T follicular helper cell (primary cell): ENCODE data around the gene RCOR1.
"Not testable (repeated sequence)": the region's sequence is repeated elsewhere in the genome, so short reads cannot be mapped to it uniquely, and the experiment has no call there.

ENCODE experiments used
- DNase-seq: peaks from one replicate; pipeline ENCODE4 v3.0.0-alpha.2; 2020; ENCODE audit warnings: low read depth

RCOR1 gene

DNA sequence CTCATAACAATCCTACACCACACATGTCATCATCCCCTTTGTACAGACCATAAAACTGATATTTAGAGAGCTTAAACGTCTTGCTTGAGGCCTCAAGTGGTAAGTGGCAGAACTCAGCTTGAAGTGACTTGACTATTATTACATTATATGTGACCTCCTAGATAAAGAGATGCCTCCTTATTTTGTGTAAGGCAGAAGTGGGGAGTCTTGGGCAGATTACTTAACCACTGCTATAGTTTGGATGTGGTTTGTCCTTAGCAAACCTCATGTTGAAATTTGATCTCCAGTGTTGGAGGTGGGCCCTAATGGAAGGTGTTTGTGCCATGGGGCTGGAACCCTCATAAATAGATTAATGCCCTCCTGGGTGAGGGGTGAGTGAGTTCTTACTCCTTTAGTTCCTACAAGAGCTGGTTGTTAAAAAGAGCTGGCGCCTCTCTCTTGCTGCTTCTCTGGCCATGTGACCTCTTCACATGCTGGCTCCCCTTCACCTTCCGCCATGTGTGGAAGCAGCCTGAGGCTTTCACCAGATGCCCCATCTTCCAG, 37.4 kb downstream of the RCOR1 start:
- DNase-seq = no peak

DNA sequence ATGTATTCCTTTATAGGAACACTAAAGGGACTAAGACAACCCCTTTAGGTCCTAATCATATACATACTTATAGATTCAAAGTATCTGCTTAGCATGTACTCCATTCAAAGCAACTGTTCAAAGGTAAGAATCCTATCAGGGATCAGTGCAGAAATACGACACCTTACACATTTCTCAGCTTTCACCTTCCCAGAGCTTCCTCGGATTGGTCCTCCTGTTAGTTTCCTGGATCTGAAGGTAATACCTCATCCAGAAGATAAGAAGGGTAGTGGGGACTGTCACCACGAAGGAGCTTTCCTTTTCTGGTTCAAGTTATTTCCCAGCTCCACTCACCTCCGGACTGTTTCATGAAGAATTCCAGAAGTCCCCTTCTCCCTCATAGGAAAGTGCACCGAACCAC, 38.0 kb downstream of the RCOR1 start:
- no peak for DNase-seq

DNA sequence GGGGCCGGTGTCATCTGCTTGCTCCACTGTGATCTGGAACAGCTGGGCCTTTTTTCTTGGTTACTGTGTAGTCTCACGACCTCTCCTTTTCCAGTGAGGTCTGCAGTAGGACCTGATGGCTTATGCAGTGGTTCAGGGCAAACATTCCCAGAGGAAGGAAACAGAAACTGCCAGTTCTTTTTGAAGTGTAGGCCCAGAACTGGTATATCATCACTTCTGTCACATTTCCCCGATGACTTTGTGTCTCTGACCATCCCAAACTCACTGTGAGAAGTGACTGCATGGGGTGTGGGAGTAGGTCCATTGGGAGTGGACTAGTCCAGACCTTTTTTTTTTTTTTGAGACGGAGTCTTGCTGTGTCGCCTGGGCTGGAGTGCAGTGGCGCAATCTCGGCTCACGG, 38.4 kb downstream of the RCOR1 start:
- no peak for DNase-seq

DNA sequence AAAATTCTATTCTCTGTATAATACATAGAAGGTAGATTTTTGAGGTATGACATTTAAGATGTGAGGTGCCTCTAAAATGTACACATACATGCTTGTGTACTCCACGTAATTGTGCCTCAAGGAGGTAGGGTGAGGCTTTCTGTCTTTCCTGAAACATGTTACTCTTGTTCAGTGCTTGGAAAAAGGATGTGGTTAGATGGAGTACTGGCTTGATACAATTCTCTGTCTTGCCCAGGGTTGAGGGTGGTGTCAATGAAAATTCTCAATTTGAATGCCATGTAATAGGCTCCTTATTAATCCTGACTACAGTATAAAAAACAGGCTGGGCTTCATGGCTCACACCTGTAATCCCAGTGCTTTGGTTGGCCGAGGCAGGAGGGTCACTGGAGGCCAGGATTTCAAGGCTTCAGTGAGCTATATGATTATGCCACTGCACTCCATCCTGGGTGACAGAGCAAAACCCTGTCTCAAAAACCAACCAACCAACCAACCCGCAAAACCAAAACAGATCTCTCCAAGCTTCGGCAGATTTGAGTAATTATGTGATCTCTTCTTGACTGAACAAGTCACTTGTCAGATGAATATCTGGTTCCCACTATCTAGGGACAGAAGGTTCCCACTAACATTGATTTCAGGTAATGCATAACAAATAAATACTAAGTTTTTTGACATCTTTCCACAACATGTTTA, 41.6 kb downstream of the RCOR1 start:
- DNase-seq = no peak

GRCh38 chr14:102639611-102640010, 47.2 kb downstream of the RCOR1 start:
- not testable (repeated sequence) for DNase-seq

GRCh38 chr14:102644523-102644922, 52.1 kb downstream of the RCOR1 start:
- no peak for DNase-seq

- DNase-seq = no peak
Measured at GRCh38 chr14:102645746-102646440, 53.4 kb downstream of the RCOR1 start.

DNA sequence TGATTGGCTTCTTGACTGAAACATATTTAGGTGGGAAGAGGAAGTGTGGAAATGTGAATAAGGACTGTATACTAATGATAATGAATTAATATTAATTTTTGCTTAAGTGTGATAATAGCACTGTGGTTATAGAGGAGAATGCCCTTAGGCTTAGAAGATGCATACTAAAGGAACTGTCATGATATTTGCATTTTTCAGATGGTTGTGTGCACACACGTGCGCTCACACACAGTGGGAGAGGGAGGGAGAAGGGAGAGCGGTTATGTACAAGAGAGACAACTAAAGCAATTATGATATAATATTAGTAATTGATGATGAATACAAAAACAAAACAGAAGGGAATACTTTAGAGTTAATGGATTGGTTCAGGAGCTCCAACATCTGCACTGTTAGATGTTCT, 54.2 kb downstream of the RCOR1 start:
- DNase-seq = no peak

- no peak for DNase-seq
Measured at GRCh38 chr14:102652194-102652593, 59.7 kb downstream of the RCOR1 start.

GRCh38 chr14:102654298-102654697, 61.8 kb downstream of the RCOR1 start:
- no peak for DNase-seq

GRCh38 chr14:102655137-102655536, 62.7 kb downstream of the RCOR1 start:
- DNase-seq = no peak

GRCh38 chr14:102659797-102660196, 67.3 kb downstream of the RCOR1 start:
- no peak for DNase-seq

GRCh38 chr14:102661614-102662013, 69.2 kb downstream of the RCOR1 start:
- no peak for DNase-seq

- DNase-seq = no peak
Measured at GRCh38 chr14:102662636-102663430, 70.4 kb downstream of the RCOR1 start.

DNA sequence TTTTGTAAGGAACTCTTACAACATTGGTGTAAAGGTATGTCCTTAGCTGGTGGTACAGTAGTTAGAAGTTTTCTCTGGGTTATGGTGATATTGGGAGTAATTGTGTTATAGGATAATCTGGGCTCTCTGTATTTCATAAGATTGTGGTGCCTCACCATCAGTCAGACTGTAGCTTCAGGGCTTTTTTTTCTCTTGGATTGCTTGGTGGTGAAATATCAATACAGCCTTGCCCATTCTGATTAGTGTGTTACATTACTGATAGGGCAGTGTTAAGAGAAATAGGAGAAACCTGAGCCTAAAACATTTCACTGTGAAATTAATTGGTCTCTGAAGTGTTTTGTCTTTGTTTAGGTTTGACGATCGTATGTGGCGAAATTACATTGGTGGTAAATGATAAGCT, 71.0 kb downstream of the RCOR1 start:
- DNase-seq = no peak

GRCh38 chr14:102665621-102666020, 73.2 kb downstream of the RCOR1 start:
- DNase-seq = no peak

GRCh38 chr14:102666635-102667034, 74.2 kb downstream of the RCOR1 start:
- no peak for DNase-seq

GRCh38 chr14:102667703-102668102, 75.3 kb downstream of the RCOR1 start:
- DNase-seq = no peak

DNA sequence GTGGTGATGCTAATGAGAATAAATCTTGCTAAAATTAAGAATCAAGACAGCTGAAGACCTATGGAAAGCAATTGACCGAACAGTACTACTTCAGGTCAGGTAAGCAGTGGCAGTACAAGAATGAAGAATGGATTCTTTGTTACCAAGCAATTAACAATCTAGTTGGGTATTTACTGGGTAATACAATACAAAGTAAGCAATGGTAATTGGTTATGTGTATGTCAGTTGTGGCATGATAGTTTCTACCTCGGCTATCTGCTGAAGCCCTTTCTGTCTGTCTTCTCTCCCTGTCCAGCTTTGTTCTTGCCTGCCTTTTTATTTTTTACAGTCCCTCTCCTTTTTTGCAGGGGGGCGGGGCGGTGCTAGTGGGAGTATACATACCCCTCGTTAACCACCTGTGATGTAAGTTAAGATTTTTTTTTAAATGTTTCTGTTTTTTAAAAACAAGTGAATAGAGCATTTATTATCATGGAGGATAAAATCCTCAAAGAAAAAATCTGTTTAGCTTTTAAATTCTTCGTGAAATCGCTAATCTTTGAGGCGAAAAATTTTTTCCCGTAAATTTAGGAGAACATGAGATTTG, 75.9 kb downstream of the RCOR1 start:
- no peak for DNase-seq

DNA sequence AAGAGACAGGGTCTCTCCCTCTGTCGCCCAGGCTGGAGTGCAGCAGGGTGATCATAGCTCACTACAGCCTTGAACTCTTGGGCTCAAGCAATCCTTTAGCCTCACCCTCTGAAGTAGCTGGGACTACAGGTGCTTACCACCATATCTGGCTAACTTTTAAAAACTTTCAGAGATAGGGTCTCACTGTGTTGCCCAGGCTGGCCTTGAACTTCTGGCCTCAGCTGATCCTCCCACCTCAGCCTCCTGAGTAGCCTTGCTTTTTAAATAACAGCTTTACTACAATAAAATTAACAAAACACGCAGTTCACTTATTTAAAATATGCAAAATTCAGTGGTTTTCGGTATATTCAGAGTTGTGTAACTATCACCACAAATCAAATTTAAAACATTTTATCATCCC, 79.0 kb downstream of the RCOR1 start:
- DNase-seq = no peak

DNA sequence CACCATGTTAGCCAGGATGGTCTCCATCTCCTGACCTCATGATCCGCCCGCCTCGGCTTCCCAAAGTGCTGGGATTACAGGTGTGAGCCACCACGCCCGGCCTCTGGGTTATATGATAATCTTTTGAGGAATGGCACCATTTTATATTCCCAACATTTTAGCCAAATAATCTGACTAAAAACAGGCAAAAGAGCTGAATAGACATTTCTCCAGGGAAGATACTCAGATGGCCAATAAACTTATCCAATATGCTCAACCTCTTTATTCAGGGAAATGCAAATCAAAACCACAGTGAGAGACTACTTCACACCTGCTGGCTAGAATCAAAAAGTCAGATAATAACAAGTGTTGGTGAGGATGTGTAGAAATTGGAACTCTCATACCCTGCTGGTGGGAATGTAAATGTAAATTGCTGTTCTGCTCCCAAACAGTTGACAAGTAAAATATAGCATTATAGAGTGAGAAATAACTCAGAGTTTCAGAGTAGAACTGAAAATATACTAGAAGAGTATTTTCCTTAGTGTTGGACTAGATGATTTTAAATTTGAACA, 80.0 kb downstream of the RCOR1 start:
- DNase-seq = no peak

DNA sequence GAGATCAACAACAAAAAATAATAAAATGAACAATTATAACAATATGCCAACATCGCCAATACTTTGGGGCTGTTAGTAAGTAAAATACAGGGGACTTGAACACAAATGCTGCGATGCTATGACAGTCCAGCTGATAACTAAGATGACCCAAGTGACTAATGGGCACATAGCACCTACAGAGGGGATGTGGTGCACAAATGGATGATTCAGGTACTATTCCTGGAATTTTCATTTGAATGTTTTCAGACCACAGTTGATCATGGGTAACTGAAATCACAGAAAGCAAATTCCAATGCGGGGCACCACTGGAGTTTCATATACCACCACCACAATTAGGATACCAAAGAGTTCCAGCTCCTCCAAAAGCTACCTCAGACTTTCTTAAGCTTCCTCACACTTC, 82.9 kb downstream of the RCOR1 start:
- no peak for DNase-seq
